Natural killer cell treated with Interleukin-12 subunit alpha and Interleukin-12 subunit beta and Interleukin-15 and Interleukin-18, amount 100 ng/mL, for 72 hours (primary cell): ENCODE results near the gene TIAM1. TPM values are rescaled to one million over a fixed set of nuclear protein-coding genes. Genes with fewer than 3 reads are reported as not detected.

Experiments
- ATAC-seq, 2 donors: fragments of 150-1000 bp; cut with Tn5 transposase in 1 of 2; sonication (Bioruptor Pico), chemical (Tn5 transposase) in 1 of 2; 2 replicates each; pipeline ENCODE4 v1.10.0; 2021
- DNase-seq: peaks from one replicate; pipeline ENCODE4 v3.0.0; 2022; ENCODE audit warnings: low spot score
- H3K27ac Mint-ChIP-seq, 2 donors: 1 replicate in 1 of 2; 2 replicates in 1 of 2; pipeline ENCODE4 v1.8.0; 2022; ENCODE audit warnings: mixed read lengths in 2 of 2, mild to moderate bottlenecking in 1 of 2, moderate library complexity in 1 of 2
- H3K27me3 Mint-ChIP-seq, 2 donors: 1 replicate in 1 of 2; 2 replicates in 1 of 2; pipeline ENCODE4 v1.8.0; 2022; ENCODE audit warnings: mixed read lengths in 2 of 2
- H3K36me3 Mint-ChIP-seq: one replicate; pipeline ENCODE4 v1.8.0; 2022; ENCODE audit warnings: mixed read lengths
- H3K4me1 Mint-ChIP-seq, 2 donors: 1 replicate in 1 of 2; 2 replicates in 1 of 2; pipeline ENCODE4 v1.8.0; 2022; ENCODE audit warnings: low read depth in 2 of 2, mixed read lengths in 2 of 2, mild to moderate bottlenecking in 1 of 2
- H3K4me3 Mint-ChIP-seq: one replicate; pipeline ENCODE4 v1.8.0; 2022; ENCODE audit warnings: mixed read lengths
- H3K9me3 Mint-ChIP-seq: 2 replicates; pipeline ENCODE4 v1.8.0; 2022; ENCODE audit warnings: mixed read lengths
- total RNA-seq, 2 donors: library from RNA; stranded (reverse); gene quantifications; one replicate each; pipeline ENCODE4 v1.2.3, GENCODE V29; 2022

Gene TIAM1
- total RNA-seq, result 100 to 1,000 TPM in 1 of 2 donors, 10 to 100 TPM in 1; 57.4 to 125 TPM

GRCh38 chr21:31343680-31344480 is at the start of gene TIAM1:
Gene TIAM1 (minus strand): TSS chr21:31344261. CDS start chr21:31266972, 77,289 bp downstream.
- peaks cover 40 to 49% of the 10 kb centered on the region in 2 donors for H3K4me1 Mint-ChIP-seq
- H3K27ac Mint-ChIP-seq, result peak within 1 kb of the TSS; percentile 82 to 91
- H3K36me3 Mint-ChIP-seq, result no peaks in the 10 kb centered on the region
- DNase-seq (peak; percentile 66), ATAC-seq (peak; percentile 60 to 74)
- H3K27me3 Mint-ChIP-seq, result peaks cover 4 to 20% of the 10 kb centered on the region in 2 donors
- H3K9me3 Mint-ChIP-seq, result no peaks in the 10 kb centered on the region
- peak within 1 kb of the TSS; percentile 90 for H3K4me3 Mint-ChIP-seq

GRCh38 chr21:31387560-31388186 is 43.6 kb upstream of the TIAM1 start:
- no peaks in the 10 kb centered on the region for H3K9me3 Mint-ChIP-seq
- H3K27me3 Mint-ChIP-seq, result peaks cover 0 to 7% of the 10 kb centered on the region in 2 donors
- no peak overlapping the region for H3K27ac Mint-ChIP-seq
- H3K4me1 Mint-ChIP-seq, result no peaks in the 10 kb centered on the region
- H3K4me3 Mint-ChIP-seq, result no peak overlapping the region
- DNase-seq, result no peak
- ATAC-seq, result no peak
- no peaks in the 10 kb centered on the region for H3K36me3 Mint-ChIP-seq

- DNase-seq, result no peak
- H3K4me1 Mint-ChIP-seq, result peaks cover 5 to 8% of the 10 kb centered on the region in 2 donors
- H3K27ac Mint-ChIP-seq, result no peak overlapping the region
- no peak overlapping the region for H3K4me3 Mint-ChIP-seq
- no peak for ATAC-seq
- peaks cover 0 to 14% of the 10 kb centered on the region in 2 donors for H3K27me3 Mint-ChIP-seq
- H3K9me3 Mint-ChIP-seq, result no peaks in the 10 kb centered on the region
- no peaks in the 10 kb centered on the region for H3K36me3 Mint-ChIP-seq
Observed at GRCh38 chr21:31386006-31386405, 41.9 kb upstream of the TIAM1 start.

DNA sequence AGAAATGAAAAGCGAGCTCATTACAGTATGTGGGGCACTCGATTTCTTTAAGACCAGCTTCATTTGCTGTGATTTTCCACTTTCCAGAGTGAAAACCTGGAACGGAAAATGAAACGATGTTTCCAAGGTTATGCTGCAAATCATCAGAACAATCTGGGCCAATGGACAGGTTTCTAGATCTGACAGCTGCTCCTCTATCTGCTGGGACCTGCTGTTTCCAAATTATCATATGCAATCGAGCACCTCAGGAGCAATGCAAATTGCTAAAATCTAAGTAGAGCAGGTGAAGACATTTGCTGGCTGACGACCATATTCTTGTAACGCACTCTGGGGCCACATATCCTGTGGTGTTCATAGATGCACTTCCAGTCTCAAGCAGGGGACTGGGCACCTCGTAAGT is 39.7 kb upstream of the TIAM1 start:
- no peak overlapping the region for H3K4me3 Mint-ChIP-seq
- H3K27ac Mint-ChIP-seq, result no peak overlapping the region
- H3K4me1 Mint-ChIP-seq, result peaks cover 5 to 8% of the 10 kb centered on the region in 2 donors
- DNase-seq, result no peak
- H3K9me3 Mint-ChIP-seq, result no peaks in the 10 kb centered on the region
- H3K36me3 Mint-ChIP-seq, result no peaks in the 10 kb centered on the region
- no peak for ATAC-seq
- peaks cover 0 to 14% of the 10 kb centered on the region in 2 donors for H3K27me3 Mint-ChIP-seq

DNA sequence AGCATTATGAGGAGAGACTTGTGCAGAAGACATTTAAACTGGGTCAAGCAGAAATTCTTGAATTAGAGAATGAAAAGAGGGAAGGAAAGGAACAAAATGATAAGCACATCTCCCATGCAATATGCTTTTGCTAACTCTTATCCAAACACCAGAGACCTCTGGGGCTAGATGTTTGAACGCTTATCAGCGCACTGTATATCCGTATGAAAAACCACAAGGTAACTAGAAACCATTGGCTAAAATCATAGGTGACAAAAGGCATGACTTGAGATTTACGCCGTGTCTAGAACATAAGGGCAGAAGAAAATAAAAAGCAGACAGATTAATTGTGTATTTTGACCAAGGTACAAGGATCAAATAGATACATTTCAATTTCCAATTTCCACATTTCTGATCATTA is 38.0 kb upstream of the TIAM1 start:
- ATAC-seq, result no peak

GRCh38 chr21:31376301-31376700 is 32.2 kb upstream of the TIAM1 start:
- H3K4me1 Mint-ChIP-seq, result peaks cover 0 to 6% of the 10 kb centered on the region in 2 donors
- no peaks in the 10 kb centered on the region for H3K36me3 Mint-ChIP-seq
- H3K9me3 Mint-ChIP-seq, result no peaks in the 10 kb centered on the region
- ATAC-seq (no peak), DNase-seq (no peak)
- no peak overlapping the region for H3K4me3 Mint-ChIP-seq
- no peaks in the 10 kb centered on the region for H3K27me3 Mint-ChIP-seq
- H3K27ac Mint-ChIP-seq, result no peak overlapping the region

More for the DNA sequence above, 38.0 kb upstream of the TIAM1 start:
- Mint-ChIP-seq H3K4me1 (peaks cover 5 to 10% of the 10 kb centered on the region in 2 donors), H3K4me3 (no peak overlapping the region), H3K27ac (peak overlapping the region in 1 of 2 donors; percentile 1), H3K27me3 (peaks cover 0 to 14% of the 10 kb centered on the region in 2 donors), H3K36me3 (no peaks in the 10 kb centered on the region), H3K9me3 (no peaks in the 10 kb centered on the region)
- DNase-seq, result no peak

DNA sequence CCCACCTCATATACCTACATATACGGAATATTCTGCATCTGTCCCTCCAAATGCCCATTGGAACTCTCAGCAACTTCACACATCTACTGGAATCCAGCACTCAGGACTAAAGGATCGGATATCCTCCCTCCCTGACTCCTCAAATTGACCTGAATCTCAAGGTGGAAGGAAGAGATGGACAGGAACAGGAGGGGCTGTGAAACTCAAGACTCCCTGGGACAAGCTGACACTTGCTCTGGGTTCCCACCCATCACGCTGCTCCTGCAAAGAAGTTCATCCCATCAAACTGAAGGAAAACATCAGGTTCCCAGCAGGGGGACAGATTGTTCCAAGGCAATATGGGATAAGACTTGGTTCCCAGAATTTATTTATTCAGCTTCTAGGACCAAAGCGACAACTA is 30.3 kb upstream of the TIAM1 start:
- no peaks in the 10 kb centered on the region for H3K9me3 Mint-ChIP-seq
- H3K27ac Mint-ChIP-seq, result no peak overlapping the region
- no peaks in the 10 kb centered on the region for H3K27me3 Mint-ChIP-seq
- no peaks in the 10 kb centered on the region for H3K36me3 Mint-ChIP-seq
- peaks cover 0 to 6% of the 10 kb centered on the region in 2 donors for H3K4me1 Mint-ChIP-seq
- no peak for DNase-seq
- no peak overlapping the region for H3K4me3 Mint-ChIP-seq
- ATAC-seq, result no peak

DNA sequence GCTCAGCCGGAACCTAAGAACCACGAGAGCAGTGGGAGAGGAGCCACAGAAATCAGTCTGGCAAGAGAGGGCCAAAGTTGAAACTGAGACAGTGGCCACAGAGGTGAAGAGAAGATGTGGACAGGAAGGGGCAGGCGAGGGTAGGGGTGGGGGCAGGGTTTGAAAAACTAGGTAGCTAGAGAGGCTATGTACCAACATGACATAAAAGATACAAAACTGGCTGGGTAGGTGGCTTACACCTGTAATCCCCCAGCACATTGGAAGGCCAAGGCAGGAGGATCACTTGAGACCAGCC is 28.4 kb upstream of the TIAM1 start:
- Mint-ChIP-seq H3K9me3 (no peaks in the 10 kb centered on the region), H3K4me1 (peaks cover 0 to 6% of the 10 kb centered on the region in 2 donors), H3K27ac (no peak overlapping the region), H3K27me3 (no peaks in the 10 kb centered on the region), H3K4me3 (no peak overlapping the region), H3K36me3 (no peaks in the 10 kb centered on the region)
- ATAC-seq (no peak), DNase-seq (no peak)

DNA sequence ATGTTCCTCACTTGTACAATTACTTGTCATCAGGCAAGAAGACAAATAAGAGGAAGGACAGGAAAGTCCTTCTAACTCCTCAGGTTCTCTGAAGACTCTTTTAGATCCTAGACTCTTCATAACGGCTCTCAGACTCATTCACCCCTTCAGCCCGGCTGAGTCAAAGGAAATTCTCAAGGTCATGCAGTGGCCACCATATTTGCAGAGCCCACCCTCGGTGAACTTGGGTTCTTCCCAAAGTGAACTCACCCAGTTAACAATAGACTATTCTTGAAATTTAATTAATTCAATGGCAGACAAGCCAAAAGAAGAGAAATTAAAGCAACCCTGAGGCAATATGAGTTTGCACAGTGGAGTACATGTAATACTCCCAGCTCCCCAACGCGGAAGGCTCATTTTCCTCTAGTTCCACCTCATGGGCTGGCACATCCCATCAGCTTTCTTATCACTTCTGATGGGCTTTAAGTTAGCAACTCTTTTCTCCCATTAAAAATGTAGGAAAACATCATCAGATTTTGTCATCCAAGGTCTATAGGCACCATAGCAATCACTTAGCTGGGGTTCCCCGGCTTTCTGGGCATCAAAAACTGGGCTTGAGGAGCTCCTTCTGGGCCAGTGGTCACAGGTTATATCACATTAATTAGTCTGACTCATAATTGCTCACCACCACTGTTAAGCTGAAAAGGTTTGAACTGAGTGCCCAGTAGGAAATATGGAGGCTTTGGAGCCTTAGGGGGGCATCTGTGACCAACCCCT is 27.8 kb upstream of the TIAM1 start:
- no peaks in the 10 kb centered on the region for H3K9me3 Mint-ChIP-seq
- no peak for DNase-seq
- H3K27me3 Mint-ChIP-seq, result no peaks in the 10 kb centered on the region
- H3K36me3 Mint-ChIP-seq, result no peaks in the 10 kb centered on the region
- H3K4me1 Mint-ChIP-seq, result peaks cover 0 to 4% of the 10 kb centered on the region in 2 donors
- no peak overlapping the region for H3K4me3 Mint-ChIP-seq
- H3K27ac Mint-ChIP-seq, result no peak overlapping the region
- ATAC-seq, result no peak

GRCh38 chr21:31370893-31371544 is 27.0 kb upstream of the TIAM1 start:
- Mint-ChIP-seq H3K4me1 (peaks cover 0 to 6% of the 10 kb centered on the region in 2 donors), H3K27ac (peak overlapping the region in 1 of 2 donors; percentile 19), H3K4me3 (no peak overlapping the region), H3K36me3 (no peaks in the 10 kb centered on the region), H3K27me3 (no peaks in the 10 kb centered on the region), H3K9me3 (no peaks in the 10 kb centered on the region)
- DNase-seq (no peak), ATAC-seq (no peak)

DNA sequence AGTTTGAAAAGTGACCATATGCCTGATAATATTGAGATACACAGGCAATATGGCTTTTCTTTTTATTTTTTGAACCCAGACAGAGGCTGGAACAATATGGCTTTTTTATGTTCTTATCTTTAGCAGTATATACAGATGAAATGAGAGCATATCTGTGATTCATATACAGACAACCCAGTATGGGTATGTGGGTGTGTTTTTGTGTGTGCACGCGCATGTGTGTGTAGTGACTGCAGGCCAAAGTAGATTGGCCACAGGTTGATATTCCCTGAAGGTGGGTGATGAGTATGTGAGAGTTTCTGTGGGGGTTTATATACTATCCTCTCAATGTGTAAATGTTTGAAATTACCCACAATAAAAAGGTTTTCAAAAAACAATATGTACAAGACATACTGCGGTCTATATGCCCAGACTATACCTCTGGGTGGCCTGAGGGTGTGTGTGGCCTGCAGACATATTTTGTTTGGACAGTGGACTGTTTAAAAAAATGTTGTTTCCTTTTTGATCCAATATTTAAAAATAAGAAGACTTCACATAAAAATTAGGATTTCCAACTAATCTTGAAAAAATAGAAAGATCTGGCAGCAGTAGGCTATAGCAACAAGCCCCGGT is 26.3 kb upstream of the TIAM1 start:
- no peaks in the 10 kb centered on the region for H3K36me3 Mint-ChIP-seq
- no peak overlapping the region for H3K4me3 Mint-ChIP-seq
- DNase-seq (no peak), ATAC-seq (no peak)
- H3K27ac Mint-ChIP-seq, result peak overlapping the region in 1 of 2 donors; percentile 19
- H3K9me3 Mint-ChIP-seq, result no peaks in the 10 kb centered on the region
- peaks cover 0 to 6% of the 10 kb centered on the region in 2 donors for H3K4me1 Mint-ChIP-seq
- no peaks in the 10 kb centered on the region for H3K27me3 Mint-ChIP-seq

GRCh38 chr21:31368361-31368760 is 24.3 kb upstream of the TIAM1 start:
- no peak for ATAC-seq
- Mint-ChIP-seq H3K4me3 (no peak overlapping the region), H3K4me1 (peaks cover 18 to 23% of the 10 kb centered on the region in 2 donors), H3K27me3 (no peaks in the 10 kb centered on the region), H3K9me3 (peaks cover 4% of the 10 kb centered on the region), H3K36me3 (no peaks in the 10 kb centered on the region), H3K27ac (no peak overlapping the region)
- DNase-seq, result no peak

GRCh38 chr21:31367801-31368200 is 23.7 kb upstream of the TIAM1 start:
- Mint-ChIP-seq H3K36me3 (no peaks in the 10 kb centered on the region), H3K4me1 (peaks cover 20 to 27% of the 10 kb centered on the region in 2 donors), H3K4me3 (no peak overlapping the region), H3K27me3 (no peaks in the 10 kb centered on the region), H3K9me3 (peaks cover 4% of the 10 kb centered on the region), H3K27ac (no peak overlapping the region)
- ATAC-seq (no peak), DNase-seq (no peak)
